Measurements from ENCODE around the gene GABPB1. TPM values are rescaled to one million over a fixed set of nuclear protein-coding genes. Genes with fewer than 3 reads are reported as not detected.

The GABPB1 gene
- total RNA-seq, 4 donors from 2014 or later, result 9.2 to 21.6 (median 16.3) TPM

GRCh38 chr15:50241684-50242450 is 113.1 kb downstream of the GABPB1 start:
- TF ChIP-seq, protein P1, sequence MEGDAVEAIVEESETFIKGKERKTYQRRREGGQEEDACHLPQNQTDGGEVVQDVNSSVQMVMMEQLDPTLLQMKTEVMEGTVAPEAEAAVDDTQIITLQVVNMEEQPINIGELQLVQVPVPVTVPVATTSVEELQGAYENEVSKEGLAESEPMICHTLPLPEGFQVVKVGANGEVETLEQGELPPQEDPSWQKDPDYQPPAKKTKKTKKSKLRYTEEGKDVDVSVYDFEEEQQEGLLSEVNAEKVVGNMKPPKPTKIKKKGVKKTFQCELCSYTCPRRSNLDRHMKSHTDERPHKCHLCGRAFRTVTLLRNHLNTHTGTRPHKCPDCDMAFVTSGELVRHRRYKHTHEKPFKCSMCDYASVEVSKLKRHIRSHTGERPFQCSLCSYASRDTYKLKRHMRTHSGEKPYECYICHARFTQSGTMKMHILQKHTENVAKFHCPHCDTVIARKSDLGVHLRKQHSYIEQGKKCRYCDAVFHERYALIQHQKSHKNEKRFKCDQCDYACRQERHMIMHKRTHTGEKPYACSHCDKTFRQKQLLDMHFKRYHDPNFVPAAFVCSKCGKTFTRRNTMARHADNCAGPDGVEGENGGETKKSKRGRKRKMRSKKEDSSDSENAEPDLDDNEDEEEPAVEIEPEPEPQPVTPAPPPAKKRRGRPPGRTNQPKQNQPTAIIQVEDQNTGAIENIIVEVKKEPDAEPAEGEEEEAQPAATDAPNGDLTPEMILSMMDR (IDR thresholded peaks at IDR 0.05), result no peak
- no peak for TF ChIP-seq POLR2A (IDR thresholded peaks at IDR 0.05)

GRCh38 chr15:50238255-50238654 is 116.7 kb downstream of the GABPB1 start:
- Histone ChIP-seq H3K4me1 (peaks cover 0 to 4% (median 0%) of the 10 kb centered on the region in 3 donors), H3K4me3 (no peak overlapping the region), H3K27ac (no peak overlapping the region), H3K27me3 (no peaks in the 10 kb centered on the region), H3K9me3 (no peaks in the 10 kb centered on the region), H3K36me3 (no peaks in the 10 kb centered on the region)
- 80 to 86% methylated on average over 2 of the region's 2 CpGs for WGBS, 2 donors
- TF ChIP-seq POLR2A (IDR thresholded peaks at IDR 0.05), result no peak
- TF ChIP-seq, protein P1 (IDR thresholded peaks at IDR 0.05), result no peak
- DNase-seq, result no peak
- intact Hi-C loops (cut with DNase I), result no loop called here

More at GRCh38 chr15:50241684-50242450, 113.1 kb downstream of the GABPB1 start:
- Histone ChIP-seq H3K36me3 (no peaks in the 10 kb centered on the region), H3K27ac (no peak overlapping the region), H3K9me3 (no peaks in the 10 kb centered on the region), H3K27me3 (no peaks in the 10 kb centered on the region), H3K4me3 (no peak overlapping the region), H3K4me1 (peaks cover 0 to 4% (median 0%) of the 10 kb centered on the region in 3 donors)
- 63 to 76% methylated on average over 4 to 5 of the region's 5 CpGs for WGBS, 2 donors
- intact Hi-C loops (cut with DNase I), result no loop called here
- DNase-seq, result no peak

DNA sequence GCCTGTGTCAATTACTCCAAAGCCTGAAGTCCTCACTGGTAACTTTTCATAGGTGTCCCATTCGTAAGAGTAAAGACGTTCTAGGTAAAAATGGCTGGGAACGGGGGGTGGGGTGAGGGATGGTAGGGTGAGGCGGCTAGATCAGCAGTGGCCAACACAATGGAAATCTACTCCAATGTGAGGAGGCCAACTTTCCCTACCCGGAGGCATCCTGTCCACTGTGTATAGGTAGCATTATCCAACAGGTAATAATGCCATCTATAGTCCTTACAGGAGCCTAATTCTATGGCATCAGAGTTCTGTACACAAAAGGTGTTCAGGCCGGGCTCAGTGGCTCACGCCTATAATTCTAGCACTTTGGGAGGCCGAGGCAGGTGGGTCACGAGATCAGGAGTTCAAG is 118.6 kb downstream of the GABPB1 start:
- WGBS, 2 donors, result 91 to 93% methylated on average over 4 to 6 of the region's 9 CpGs
- H3K4me3 ChIP-seq, result no peak overlapping the region
- H3K27ac ChIP-seq, result no peak overlapping the region
- intact Hi-C loops (cut with DNase I), result no loop called here
- no peaks in the 10 kb centered on the region for H3K4me1 ChIP-seq
- H3K36me3 ChIP-seq, result no peaks in the 10 kb centered on the region
- no peaks in the 10 kb centered on the region for H3K9me3 ChIP-seq
- TF ChIP-seq, protein P1 (IDR thresholded peaks at IDR 0.05), result no peak
- TF ChIP-seq POLR2A (IDR thresholded peaks at IDR 0.05), result no peak
- no peak for DNase-seq
- H3K27me3 ChIP-seq, result no peaks in the 10 kb centered on the region

DNA sequence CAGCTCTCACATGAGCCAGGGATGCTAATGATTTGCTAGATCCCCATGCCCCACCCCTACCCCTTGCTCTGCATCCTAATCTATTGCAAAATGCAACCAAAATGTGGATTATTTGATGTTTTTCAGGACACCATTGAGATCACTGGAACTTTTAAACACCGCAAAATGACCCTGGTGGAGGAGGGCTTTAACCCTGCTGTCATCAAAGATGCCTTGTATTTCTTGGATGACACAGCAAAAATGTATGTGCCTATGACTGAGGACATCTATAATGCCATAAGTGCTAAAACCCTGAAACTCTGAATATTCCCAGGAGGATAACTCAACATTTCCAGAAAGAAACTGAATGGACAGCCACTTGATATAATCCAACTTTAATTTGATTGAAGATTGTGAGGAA is 119.2 kb downstream of the GABPB1 start:
- Histone ChIP-seq H3K27ac (no peak overlapping the region), H3K27me3 (no peaks in the 10 kb centered on the region), H3K36me3 (no peaks in the 10 kb centered on the region), H3K4me3 (no peak overlapping the region), H3K4me1 (no peaks in the 10 kb centered on the region), H3K9me3 (no peaks in the 10 kb centered on the region)
- intact Hi-C loops (cut with DNase I), result no loop called here
- TF ChIP-seq POLR2A (IDR thresholded peaks at IDR 0.05), result no peak
- TF ChIP-seq, protein P1 (IDR thresholded peaks at IDR 0.05), result no peak
- no peak for DNase-seq
- WGBS, 2 donors, result 75 to 100% methylated on average over 1 of the region's 1 CpG

DNA sequence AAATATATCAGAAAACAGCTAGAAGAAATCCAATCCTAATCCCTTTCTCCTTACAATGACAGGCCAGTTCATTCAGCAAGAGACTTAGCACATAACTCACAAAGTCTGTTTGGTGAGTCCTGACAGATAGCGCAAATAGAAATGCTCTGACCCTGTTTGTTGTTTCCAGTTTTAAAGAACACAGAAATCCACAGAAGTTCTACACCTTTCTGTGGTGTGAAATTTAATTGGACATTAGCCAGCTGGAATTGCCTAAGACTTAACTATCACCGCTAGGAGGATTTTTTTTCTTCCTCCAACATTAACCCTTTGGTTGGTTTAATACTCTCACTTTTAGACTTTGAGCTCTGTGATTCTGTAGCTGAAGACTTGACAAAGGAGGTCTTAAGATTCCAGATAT is 120.2 kb downstream of the GABPB1 start:
- Histone ChIP-seq H3K9me3 (no peaks in the 10 kb centered on the region), H3K4me3 (no peak overlapping the region), H3K36me3 (no peaks in the 10 kb centered on the region), H3K27ac (no peak overlapping the region), H3K27me3 (no peaks in the 10 kb centered on the region), H3K4me1 (no peaks in the 10 kb centered on the region)
- TF ChIP-seq POLR2A (IDR thresholded peaks at IDR 0.05), result no peak
- TF ChIP-seq, protein P1 (IDR thresholded peaks at IDR 0.05), result peak in 1 of 6 experiments; percentile 20
- WGBS, 2 donors, result 40 to 46% methylated on average over 2 of the region's 2 CpGs
- no peak for DNase-seq
- intact Hi-C loops (cut with DNase I), result no loop called here
